Measurements from ENCODE around the gene KIRREL3. TPM values are rescaled to one million over a fixed set of nuclear protein-coding genes. Genes with fewer than 3 reads are reported as not detected.
"Not testable (repeated sequence)": the region's sequence is repeated elsewhere in the genome, so short reads cannot be mapped to it uniquely, and the experiment has no call there.

Gene KIRREL3
- total RNA-seq, 1 donor, result 0.45 TPM

DNA sequence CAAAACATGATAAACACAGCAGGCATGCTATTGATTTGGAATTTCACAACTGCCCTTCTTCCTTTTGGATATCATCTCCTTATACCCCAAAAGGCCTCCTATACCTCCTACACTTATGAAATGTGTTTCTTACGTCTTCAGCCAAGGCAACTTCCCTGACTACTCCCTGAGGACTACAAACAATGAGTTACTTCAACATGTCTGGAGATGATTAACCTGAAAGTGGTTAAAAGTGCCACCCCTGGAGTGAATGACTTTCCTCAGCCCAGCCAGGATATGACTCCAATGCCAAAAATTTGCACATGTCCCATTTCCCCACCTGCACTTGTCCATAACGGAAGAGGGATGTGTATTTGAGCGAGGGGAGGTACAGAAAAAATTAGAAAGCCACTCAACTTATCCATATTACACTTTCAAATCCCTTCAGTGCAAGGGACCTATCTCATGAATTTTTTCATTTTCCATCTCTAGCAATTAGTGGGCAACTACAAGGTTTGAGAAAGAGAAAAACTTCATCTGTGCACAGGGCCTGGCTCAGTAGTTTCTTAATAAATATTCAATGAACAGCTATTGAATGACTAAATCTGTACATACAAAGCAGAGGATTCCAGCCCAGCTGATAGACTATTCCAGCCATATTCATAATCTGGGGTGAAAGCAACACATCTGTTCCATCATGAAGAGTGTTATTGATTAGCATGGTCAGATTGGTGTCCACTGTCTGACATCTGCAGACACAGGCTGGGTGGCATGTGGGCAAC, 36.8 kb downstream of the KIRREL3 start:
- DNase-seq (ENCODE audit: low read depth), result peak; percentile 22
- TF ChIP-seq, protein P1, sequence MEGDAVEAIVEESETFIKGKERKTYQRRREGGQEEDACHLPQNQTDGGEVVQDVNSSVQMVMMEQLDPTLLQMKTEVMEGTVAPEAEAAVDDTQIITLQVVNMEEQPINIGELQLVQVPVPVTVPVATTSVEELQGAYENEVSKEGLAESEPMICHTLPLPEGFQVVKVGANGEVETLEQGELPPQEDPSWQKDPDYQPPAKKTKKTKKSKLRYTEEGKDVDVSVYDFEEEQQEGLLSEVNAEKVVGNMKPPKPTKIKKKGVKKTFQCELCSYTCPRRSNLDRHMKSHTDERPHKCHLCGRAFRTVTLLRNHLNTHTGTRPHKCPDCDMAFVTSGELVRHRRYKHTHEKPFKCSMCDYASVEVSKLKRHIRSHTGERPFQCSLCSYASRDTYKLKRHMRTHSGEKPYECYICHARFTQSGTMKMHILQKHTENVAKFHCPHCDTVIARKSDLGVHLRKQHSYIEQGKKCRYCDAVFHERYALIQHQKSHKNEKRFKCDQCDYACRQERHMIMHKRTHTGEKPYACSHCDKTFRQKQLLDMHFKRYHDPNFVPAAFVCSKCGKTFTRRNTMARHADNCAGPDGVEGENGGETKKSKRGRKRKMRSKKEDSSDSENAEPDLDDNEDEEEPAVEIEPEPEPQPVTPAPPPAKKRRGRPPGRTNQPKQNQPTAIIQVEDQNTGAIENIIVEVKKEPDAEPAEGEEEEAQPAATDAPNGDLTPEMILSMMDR (IDR thresholded peaks at IDR 0.05; ENCODE audit: insufficient read depth, low read length), result no peak

DNA sequence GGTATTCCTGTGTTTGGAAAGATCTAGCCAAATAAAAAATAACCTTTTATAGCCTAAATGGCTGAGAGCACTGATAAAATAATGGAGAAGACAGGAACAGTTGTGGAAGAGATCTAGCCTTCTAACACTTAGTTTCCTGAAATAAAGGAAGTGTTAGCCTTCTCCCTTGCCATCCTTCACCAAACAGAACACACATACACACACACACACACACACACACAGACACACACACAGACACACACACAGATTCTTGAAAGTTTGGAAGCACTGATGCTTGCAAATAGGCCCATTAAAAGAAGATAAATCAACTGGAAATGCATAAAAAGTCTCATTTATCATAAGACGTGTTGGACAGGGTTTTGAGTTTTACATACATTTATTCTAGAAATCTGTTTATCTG, 37.5 kb downstream of the KIRREL3 start:
- DNase-seq (ENCODE audit: low read depth), result no peak
- H3K4me3 ChIP-seq (ENCODE audit: low read depth, low read length), result no peak overlapping the region
- TF ChIP-seq, protein P1 (IDR thresholded peaks at IDR 0.05; ENCODE audit: insufficient read depth, low read length), result no peak

More for the DNA sequence above, 36.8 kb downstream of the KIRREL3 start:
- H3K4me3 ChIP-seq (ENCODE audit: low read depth, low read length), result no peak overlapping the region

DNA sequence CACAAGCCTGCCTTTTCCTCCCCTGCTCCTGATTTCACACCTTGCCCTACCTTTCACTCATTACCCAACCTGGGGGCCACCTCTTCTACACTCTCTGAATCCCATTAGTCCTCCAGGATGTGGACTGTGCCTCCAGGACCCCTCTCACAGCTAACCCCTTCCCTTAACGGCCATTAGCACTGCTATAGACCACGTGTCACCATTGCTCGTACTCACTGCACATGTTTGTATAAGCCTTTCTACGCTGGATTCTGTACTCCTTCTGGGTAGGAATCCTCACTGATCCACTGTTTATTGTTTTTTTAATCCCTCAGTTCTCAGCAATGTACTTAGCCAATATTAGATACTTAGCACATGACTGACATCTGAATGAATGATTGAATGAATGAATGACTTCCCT, 40.9 kb downstream of the KIRREL3 start:
- TF ChIP-seq, protein P1 (IDR thresholded peaks at IDR 0.05; ENCODE audit: insufficient read depth, low read length), result no peak
- no peak overlapping the region for H3K4me3 ChIP-seq (ENCODE audit: low read depth, low read length)
- no peak for DNase-seq (ENCODE audit: low read depth)

DNA sequence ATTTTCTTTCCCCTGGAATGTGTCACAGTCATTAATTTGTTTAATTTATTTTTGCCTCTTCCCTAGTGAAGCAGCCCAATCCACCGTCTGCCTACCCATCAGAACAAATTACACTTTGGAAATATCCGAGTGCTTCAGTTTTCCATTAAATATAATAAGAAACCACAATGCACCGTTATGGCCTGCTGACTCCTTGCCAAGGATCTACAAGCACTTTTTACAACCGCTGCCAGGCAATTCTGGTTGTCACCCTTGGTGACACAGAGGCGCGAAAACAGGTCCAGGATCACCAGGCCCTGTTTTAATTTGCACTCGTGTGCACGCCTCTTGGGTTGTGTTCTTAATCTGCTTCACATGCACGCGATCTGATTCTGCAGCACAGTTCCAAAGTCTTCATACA, 43.9 kb downstream of the KIRREL3 start:
- DNase-seq (ENCODE audit: low read depth), result no peak
- TF ChIP-seq, protein P1 (IDR thresholded peaks at IDR 0.05; ENCODE audit: insufficient read depth, low read length), result no peak
- H3K4me3 ChIP-seq (ENCODE audit: low read depth, low read length), result no peak overlapping the region

DNA sequence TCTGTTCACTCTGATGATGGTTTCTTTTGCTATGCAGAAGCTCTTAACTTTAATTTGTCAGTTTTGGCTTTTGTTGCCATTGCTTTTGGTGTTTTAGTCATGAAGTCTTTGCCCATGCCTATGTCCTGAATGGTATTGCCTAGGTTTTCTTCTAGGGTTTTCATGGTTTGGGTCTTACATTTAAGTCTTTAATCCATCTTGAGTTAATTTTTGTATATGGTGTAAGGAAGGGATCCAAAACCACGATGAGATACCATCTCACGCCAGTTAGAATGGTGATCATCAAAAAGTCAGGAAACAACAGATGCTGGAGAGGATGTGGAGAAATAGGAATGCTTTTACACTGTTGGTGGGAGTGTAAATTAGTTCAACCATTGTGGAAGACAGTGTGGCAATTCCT, 48.0 kb downstream of the KIRREL3 start:
- not testable (repeated sequence) for H3K4me3 ChIP-seq (ENCODE audit: low read depth, low read length); DNase-seq (ENCODE audit: low read depth)

DNA sequence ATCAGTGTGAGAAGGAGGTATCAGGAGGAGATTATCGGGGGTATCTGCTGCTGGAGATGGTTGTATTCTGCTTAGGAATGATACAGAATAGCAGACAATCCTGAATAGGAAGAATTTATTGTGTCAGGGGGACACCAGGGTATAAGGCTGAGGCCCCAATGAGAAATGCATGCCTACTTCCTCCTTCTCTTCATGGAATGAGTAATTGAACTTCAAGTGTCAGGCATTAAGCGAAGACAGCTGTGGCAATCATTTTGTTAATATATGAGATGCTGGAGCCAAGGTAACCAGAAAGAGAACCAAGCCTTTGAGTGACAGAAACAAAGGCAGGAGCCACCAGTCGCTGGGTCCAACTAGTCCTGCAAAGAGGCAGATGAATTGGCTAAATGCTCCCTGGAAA, 49.1 kb downstream of the KIRREL3 start:
- no peak for DNase-seq (ENCODE audit: low read depth)
- no peak overlapping the region for H3K4me3 ChIP-seq (ENCODE audit: low read depth, low read length)
- TF ChIP-seq, protein P1 (IDR thresholded peaks at IDR 0.05; ENCODE audit: insufficient read depth, low read length), result no peak

DNA sequence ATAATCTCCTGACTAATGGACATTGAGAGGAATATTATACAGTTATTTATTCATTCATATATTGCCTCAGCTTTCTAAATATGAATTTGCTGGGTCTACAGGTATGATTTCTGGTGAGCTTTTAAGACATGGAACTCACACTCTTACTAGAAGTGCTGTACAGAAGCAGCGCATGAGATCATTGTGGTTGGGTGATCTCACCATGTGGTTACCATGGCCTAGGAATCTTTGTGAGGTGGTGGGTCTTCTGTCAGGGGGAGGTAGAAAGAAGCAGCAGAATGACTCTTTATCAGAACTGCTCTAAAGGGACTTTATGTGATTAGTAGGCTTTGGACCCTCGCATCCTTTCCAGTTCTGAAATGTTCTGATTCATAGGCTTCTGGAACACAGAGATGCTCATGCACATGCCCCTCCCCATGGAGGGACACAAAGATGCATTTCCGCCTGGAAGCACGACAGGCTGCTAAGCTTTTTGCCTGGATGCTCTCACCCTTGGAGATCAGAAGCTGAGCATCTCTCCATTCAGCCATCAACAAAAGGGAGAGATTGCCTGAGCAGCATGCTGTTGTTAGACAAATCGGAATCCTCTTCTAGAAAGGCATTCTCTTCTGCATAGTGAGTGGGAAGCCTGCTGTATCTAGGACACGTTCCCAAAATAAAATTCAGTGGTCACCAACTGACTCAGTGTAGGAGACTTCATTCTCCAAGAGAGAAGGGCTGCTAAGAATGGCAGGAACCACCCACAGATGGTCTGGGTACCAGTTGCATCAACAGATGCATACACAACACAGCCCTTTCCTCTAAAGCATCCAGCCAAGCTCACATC, 51.3 kb downstream of the KIRREL3 start:
- TF ChIP-seq, protein P1 (IDR thresholded peaks at IDR 0.05; ENCODE audit: insufficient read depth, low read length), result no peak
- DNase-seq (ENCODE audit: low read depth), result no peak
- no peak overlapping the region for H3K4me3 ChIP-seq (ENCODE audit: low read depth, low read length)
